ENCODE measurements around the gene AKAP12.

AKAP12 gene

DNA sequence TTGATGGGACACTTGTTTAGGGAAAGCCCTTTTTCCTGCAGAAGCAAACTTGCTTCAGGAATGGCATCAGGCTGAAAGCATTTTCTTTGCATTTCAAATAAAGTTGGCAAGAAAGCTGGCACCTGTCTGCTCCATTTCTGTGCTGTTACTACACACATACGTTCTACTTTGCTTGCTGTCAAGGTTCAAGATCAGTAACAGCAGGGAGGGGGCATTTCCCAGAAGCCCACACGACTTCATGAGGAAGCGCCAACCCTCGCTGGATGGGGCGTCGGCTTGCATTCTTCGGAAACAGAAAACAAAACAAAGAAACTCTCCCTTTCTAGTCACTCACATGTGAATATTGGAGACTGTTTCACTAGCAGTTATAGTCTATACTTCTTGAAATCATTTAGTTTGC, 46.4 kb downstream of the AKAP12 start:
- H3K4me3 Mint-ChIP-seq: no peak overlapping the region
- H3K9me3 Mint-ChIP-seq: no peaks in the 10 kb centered on the region
- H3K36me3 Mint-ChIP-seq: peaks cover 6% of the 10 kb centered on the region
- DNase-seq (ENCODE audit: low spot score in 2 of 2): no peak
- H3K4me1 Mint-ChIP-seq: peaks cover 33% of the 10 kb centered on the region
- H3K27ac Mint-ChIP-seq: no peak overlapping the region
- ATAC-seq: no peak

DNA sequence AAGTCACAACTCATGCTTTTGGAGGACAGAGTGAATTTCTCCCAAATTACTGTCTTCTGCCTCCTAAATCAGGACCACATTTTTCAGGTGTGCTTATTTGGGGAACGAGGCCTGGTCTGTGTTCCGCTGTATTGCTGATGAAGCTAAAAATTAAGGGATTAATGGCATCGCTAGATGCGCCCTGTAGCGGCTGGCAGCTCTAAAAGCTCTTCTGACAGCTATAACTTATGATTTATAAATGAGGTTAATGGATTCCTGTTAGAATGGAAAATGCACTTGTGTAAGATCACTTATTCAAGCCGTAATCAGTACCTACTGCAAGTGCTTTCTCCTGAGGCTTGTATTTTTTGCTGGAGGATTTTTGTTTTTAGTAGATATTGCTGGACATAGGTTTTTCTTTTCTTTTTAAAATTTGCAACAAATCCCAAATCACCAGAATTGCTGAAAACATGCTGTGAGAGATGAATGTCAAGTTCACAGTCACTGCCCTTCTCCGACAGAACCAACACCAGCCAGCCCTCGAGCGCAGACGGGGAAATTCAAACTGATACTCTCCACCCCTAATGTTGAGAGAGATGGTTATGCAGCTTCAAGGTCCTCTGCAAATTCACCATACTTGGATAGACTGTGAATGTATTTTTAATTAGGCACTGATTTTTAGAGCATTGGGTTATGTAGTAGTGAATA, 49.1 kb downstream of the AKAP12 start:
- peak; percentile 74 for ATAC-seq

DNA sequence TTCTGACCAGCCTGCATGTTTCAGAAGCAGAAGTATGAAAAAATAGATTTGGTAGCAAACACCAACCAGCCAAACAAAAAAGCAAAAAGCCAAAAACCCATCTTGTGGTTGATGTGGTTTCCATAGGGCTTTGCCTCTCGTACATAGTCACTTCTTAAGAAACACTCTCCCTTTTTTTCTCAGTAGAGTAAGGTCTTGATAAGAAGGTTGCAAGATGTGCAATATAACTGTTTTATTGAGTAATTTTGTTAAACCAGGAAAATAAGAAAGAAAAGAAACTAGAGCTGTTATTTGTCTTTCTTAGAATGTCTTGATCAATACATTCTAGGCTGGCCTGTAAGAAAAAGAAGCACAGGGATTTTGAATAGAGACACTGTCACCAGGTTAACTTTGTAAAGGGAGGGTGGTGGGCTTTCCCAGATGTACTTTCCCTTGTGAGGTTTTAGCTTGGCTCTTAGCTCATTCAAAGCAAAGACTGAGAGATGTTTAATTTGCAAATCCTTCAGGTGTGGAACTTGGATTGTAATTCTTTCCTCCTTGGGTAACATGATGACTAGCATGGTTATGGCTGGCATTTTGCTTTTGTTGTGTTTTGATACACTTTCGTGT, 49.7 kb downstream of the AKAP12 start:
- peaks cover 32% of the 10 kb centered on the region for H3K4me1 Mint-ChIP-seq
- H3K27ac Mint-ChIP-seq: no peak overlapping the region

More for the DNA sequence above, 49.1 kb downstream of the AKAP12 start:
- no peak overlapping the region for H3K4me3 Mint-ChIP-seq
- peaks cover 6% of the 10 kb centered on the region for H3K36me3 Mint-ChIP-seq
- no peak for DNase-seq (ENCODE audit: low spot score in 2 of 2)
- H3K9me3 Mint-ChIP-seq: no peaks in the 10 kb centered on the region
- no peak overlapping the region for H3K27ac Mint-ChIP-seq
- peaks cover 33% of the 10 kb centered on the region for H3K4me1 Mint-ChIP-seq

DNA sequence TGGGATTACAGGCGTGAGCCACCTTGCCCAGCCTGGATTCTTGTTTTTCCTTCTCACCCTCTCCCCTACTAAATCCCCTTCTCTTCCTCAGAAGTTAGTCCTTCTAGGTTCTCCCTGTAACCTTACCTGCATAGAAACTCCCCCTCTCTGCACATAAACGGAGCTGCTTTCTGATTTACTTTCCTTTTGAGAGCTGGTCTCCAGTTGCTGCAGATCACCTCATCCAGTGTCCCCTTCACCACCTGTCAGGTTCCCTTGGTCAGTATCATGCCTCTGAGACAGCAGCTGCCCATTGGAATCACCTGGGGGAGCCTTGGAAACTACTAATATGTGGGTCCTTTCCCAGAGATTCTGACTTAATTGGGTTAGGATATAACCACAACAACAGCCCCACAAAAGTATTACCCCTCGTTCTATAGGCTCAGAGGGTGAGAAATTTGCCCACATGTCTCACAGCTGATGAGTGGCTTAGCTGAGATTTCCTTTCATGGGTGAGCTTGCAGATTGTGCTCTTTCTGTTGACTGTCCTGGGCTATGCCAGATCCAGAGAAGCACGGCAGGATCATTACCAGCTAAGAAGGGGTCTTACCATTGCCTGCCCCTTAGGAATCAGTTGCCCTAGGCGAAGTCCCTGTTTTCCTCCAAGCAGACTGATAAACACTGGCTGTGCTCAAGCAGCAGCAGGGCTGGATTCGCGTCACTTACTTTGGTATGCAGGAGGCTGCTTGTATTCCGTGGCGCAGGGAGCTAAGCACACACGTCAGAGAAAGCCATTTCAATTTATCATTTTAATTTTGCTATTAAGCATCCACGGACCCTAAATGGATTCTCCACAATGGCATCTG, 51.3 kb downstream of the AKAP12 start:
- no peak overlapping the region for H3K4me3 Mint-ChIP-seq
- no peak for DNase-seq (ENCODE audit: low spot score in 2 of 2)
- no peak overlapping the region for H3K27ac Mint-ChIP-seq
- H3K36me3 Mint-ChIP-seq: peaks cover 6% of the 10 kb centered on the region
- H3K9me3 Mint-ChIP-seq: no peaks in the 10 kb centered on the region
- H3K4me1 Mint-ChIP-seq: peaks cover 26% of the 10 kb centered on the region
- ATAC-seq: no peak

More for the DNA sequence above, 49.7 kb downstream of the AKAP12 start:
- Mint-ChIP-seq H3K4me3 (no peak overlapping the region), H3K36me3 (peaks cover 6% of the 10 kb centered on the region), H3K9me3 (no peaks in the 10 kb centered on the region)
- ATAC-seq: peak; percentile 80
- no peak for DNase-seq (ENCODE audit: low spot score in 2 of 2)

DNA sequence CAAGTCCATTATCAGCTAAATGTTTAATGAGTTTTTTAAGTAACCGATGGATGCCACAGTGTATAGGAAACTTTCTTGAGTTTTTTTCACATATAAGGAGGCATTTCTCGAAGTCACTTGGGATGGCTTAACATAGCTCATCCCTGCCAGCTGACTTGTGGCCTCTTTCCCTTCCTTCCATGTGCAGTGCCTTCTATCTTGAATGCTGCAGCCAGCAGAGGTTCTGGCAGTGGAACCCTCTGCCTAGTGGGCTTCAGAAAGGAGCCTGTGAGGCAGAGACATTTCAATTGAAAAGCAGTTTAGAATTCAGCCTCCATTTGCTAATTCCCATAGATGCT, 51.9 kb downstream of the AKAP12 start:
- ATAC-seq: no peak
- H3K36me3 Mint-ChIP-seq: peaks cover 6% of the 10 kb centered on the region
- H3K27ac Mint-ChIP-seq: no peak overlapping the region
- no peaks in the 10 kb centered on the region for H3K9me3 Mint-ChIP-seq
- no peak overlapping the region for H3K4me3 Mint-ChIP-seq
- H3K4me1 Mint-ChIP-seq: peaks cover 26% of the 10 kb centered on the region
- DNase-seq (ENCODE audit: low spot score in 2 of 2): no peak

DNA sequence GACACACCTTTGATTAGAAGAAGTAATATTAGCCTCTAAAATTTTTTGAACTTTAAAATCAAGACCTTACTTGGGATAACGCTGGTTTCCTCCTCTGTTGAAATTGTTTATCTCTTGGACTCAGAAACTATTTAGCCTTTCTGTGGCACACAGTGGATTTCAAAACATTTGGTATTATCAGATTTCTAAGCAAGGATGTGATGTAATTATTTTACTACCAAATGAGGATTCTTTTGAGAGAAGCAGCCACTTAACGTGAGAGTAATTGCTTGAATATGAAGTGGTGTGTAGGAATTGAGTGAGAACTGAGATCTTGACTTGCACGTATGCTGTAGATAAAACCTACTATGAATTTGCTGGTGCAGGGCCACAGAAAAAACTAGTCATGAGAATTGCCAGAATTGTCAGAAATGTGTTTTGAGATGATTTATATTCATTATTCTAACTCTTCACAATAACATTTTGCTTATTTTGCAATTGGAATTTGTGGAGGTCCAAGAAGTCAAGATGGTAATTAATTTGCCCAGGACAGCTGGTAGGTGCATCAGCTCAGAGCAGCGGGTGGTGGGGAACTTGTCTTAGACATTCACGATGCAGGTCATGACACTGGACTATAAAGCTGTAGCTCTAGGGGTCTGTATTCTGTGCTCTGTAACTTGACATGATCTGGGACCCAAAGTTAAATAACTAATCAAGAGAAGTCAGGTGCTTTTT, 53.4 kb downstream of the AKAP12 start:
- peaks cover 6% of the 10 kb centered on the region for H3K36me3 Mint-ChIP-seq
- no peaks in the 10 kb centered on the region for H3K9me3 Mint-ChIP-seq
- peaks cover 26% of the 10 kb centered on the region for H3K4me1 Mint-ChIP-seq
- ATAC-seq: no peak
- DNase-seq (ENCODE audit: low spot score in 2 of 2): no peak
- no peak overlapping the region for H3K4me3 Mint-ChIP-seq
- H3K27ac Mint-ChIP-seq: no peak overlapping the region

DNA sequence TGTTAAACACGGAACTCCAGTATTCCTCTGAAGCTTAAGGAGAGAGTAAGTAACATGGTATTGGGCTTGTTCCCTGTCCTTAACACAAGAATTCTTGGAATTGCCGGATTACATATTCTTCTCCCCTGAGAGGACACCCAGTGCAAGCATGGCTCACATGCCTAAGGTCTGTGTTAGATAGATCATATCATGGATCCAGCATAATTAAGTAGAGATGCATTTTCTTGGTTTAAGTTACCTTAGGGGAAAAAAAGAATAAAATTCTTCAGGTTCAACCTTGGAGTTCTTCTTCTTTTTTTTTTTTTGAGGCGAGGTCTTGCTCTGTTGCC, 53.9 kb downstream of the AKAP12 start:
- Mint-ChIP-seq H3K9me3 (no peaks in the 10 kb centered on the region), H3K4me1 (peaks cover 25% of the 10 kb centered on the region), H3K36me3 (peaks cover 6% of the 10 kb centered on the region), H3K27ac (no peak overlapping the region), H3K4me3 (no peak overlapping the region)
- DNase-seq (ENCODE audit: low spot score in 2 of 2) (no peak), ATAC-seq (no peak)

DNA sequence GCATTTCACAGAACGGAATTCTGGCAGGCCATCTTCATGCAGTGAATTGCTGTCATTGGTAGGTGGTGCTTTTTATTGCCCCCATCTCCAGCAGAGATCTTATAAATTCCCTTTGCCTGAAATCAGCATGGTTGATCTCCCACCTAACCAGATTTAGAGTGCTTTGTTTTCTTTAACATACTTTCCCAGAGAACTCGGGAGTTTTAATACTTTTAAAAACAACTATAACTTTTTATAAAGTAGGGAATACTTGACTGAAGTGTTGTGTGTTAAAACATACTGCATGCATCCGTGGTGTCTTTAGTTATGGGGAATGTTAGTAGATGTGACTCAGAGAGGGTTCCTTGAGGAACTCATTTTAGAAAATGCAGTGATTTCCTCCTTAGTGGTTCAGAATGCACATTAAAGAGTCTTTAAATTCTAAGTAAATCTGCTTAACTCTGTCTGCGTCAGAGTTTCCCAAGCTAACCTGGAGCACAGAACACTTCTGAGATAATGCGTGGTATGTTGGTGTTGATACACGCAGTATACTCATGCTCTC, 54.9 kb downstream of the AKAP12 start:
- Mint-ChIP-seq H3K4me1 (peaks cover 16% of the 10 kb centered on the region), H3K36me3 (peaks cover 6% of the 10 kb centered on the region), H3K27ac (no peak overlapping the region), H3K9me3 (no peaks in the 10 kb centered on the region), H3K4me3 (no peak overlapping the region)
- no peak for ATAC-seq
- no peak for DNase-seq (ENCODE audit: low spot score in 2 of 2)

DNA sequence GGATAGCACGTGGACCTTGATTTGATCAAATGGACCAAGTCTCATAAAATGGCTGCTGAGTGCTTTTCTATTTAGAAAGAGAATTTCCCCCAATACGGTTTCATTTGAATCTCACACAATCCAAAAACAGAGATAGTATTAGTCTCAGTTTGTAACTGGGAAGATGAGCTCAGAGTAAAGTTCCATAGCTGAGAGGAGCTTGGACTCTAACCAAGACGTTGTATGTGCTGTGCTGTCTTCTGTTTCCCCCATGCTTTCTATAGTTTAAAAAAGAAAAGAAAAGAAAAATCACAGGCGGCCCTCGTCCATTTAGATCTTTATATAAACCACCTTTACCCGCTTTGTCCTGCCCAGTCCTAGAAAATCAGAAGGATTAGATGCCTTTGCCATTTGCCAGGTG, 58.1 kb downstream of the AKAP12 start:
- Mint-ChIP-seq H3K4me1 (no peaks in the 10 kb centered on the region), H3K9me3 (no peaks in the 10 kb centered on the region), H3K36me3 (no peaks in the 10 kb centered on the region), H3K27ac (no peak overlapping the region), H3K4me3 (no peak overlapping the region)
- ATAC-seq: no peak
- no peak for DNase-seq (ENCODE audit: low spot score in 2 of 2)

DNA sequence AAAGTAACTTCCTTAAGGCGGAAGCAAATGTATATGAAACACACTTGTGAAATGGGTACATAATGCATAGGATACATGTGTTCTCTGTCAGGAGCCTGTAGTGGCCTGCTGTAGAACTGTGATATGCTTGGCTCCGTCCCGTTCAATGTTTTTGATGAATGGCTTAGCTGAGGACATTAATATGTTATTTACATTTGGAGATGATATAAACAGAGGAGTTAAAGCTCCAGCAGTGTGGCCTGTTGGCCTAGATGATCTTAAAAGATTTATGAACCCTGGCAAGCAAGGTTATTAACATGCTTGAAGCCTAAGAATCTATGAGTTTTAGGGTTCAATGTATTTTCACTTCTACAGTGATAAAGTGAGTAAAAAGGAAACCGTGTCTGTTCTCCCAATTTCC, 59.2 kb downstream of the AKAP12 start:
- no peaks in the 10 kb centered on the region for H3K9me3 Mint-ChIP-seq
- no peak for ATAC-seq

DNA sequence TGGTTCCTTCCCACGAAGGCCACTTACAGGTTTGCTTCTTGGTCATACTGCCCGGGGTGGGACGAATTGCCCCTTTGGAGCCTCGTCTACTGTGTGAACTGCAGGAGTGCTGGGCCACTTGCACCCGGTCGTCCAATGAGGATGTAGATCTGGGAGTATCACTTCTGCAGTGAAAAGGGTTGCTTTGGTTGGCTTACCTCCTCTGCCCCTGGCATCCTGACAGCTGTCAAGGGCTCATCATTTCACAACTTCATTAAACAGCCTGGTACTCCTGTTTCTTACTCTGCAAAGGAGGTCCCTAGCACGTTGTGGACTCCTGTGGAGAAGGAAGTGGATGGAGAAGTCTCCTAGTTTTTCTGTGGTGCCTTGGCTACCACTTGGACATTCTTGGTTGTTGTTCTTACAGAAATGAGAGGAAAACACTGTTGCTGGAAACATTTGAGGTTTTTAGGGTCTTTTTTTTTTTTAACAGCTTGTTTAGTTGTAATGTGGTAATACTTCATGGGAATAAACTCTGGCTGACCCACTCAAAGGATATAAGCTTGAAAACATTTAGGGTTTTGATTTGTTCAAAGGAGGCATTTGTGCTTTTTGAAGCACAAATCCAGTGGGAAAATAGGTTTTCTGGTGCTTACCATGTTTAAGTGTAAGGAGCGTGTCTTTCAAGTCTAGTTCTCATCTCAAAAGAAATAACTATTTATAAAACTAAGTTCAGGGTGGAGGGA, 60.7 kb downstream of the AKAP12 start:
- ATAC-seq: no peak
- no peak for DNase-seq (ENCODE audit: low spot score in 2 of 2)
- no peaks in the 10 kb centered on the region for H3K9me3 Mint-ChIP-seq
- no peak overlapping the region for H3K27ac Mint-ChIP-seq
- no peaks in the 10 kb centered on the region for H3K4me1 Mint-ChIP-seq
- no peak overlapping the region for H3K4me3 Mint-ChIP-seq
- H3K36me3 Mint-ChIP-seq: no peaks in the 10 kb centered on the region

More for the DNA sequence above, 59.2 kb downstream of the AKAP12 start:
- Mint-ChIP-seq H3K27ac (no peak overlapping the region), H3K4me1 (no peaks in the 10 kb centered on the region), H3K36me3 (no peaks in the 10 kb centered on the region), H3K4me3 (no peak overlapping the region)
- DNase-seq (ENCODE audit: low spot score in 2 of 2): no peak

DNA sequence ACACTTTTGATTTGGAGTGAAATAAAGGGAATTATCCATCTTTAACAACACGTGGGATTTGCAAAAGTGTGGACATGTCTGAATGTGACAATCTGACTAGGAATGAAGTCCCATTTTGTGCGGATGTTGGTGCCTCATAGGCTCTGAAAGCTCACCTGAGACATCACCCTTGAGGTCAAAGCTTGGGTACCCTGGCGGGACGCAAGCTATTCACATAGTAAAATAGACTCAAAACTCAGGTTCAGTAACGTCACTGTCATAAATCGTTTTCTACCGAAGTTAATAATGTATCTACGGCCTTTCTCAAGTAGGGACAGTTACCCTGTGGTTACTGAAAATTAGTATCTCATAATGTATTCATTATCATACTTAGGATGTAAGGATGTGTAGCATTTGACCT, 61.8 kb downstream of the AKAP12 start:
- Mint-ChIP-seq H3K27ac (no peak overlapping the region), H3K4me3 (no peak overlapping the region), H3K36me3 (no peaks in the 10 kb centered on the region), H3K9me3 (no peaks in the 10 kb centered on the region), H3K4me1 (no peaks in the 10 kb centered on the region)
- DNase-seq (ENCODE audit: low spot score in 2 of 2) (no peak), ATAC-seq (no peak)

DNA sequence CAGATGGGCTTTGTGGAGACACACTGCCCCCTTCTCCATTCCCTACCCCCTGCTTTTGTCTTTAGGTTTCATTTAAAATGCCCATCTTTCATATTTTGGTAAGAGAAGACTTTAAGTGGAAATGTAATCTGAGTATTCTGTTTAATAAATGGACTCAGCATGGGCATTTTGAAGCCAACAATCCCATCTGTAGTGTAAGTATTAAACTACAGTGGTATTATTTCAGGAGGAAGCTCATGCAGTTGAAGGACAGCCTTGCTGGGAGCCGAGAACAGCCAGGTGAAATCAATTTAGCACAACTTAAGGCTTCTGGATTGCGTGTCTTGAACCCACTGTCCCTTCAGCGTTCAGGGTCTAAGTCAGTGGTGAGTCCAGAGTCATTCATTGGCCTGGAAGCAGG, 63.5 kb downstream of the AKAP12 start:
- DNase-seq (ENCODE audit: low spot score in 2 of 2) (no peak), ATAC-seq (no peak)
- Mint-ChIP-seq H3K36me3 (no peaks in the 10 kb centered on the region), H3K4me1 (no peaks in the 10 kb centered on the region), H3K9me3 (no peaks in the 10 kb centered on the region), H3K4me3 (no peak overlapping the region), H3K27ac (no peak overlapping the region)

DNA sequence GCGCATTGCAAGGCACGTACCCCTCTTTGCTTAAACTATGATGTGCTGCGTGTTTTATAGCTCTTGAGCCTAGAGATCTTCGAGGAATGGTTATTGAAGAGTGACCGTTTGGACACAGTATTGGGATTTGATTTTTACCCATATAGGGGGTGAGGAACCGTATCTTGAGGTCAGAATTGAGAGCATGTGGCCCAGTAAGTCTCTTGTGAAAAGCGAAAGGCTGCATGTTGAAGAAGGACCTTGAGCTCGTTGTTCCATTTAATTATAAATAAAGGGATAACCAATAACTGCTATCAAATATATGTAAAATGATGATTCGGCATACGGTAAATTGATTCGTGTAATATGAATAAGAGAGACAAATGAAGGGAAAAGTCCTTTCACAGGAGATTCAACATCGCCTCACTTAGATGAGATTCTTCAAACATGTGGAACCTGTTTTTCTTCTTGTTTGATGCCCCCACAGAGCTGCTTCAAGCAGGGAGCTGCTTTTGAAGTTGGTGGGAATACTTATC, 66.6 kb downstream of the AKAP12 start:
- no peaks in the 10 kb centered on the region for H3K36me3 Mint-ChIP-seq
- DNase-seq (ENCODE audit: low spot score in 2 of 2) (no peak), ATAC-seq (no peak)
- H3K4me3 Mint-ChIP-seq: no peak overlapping the region
- H3K27ac Mint-ChIP-seq: no peak overlapping the region
- H3K9me3 Mint-ChIP-seq: no peaks in the 10 kb centered on the region
- no peaks in the 10 kb centered on the region for H3K4me1 Mint-ChIP-seq

DNA sequence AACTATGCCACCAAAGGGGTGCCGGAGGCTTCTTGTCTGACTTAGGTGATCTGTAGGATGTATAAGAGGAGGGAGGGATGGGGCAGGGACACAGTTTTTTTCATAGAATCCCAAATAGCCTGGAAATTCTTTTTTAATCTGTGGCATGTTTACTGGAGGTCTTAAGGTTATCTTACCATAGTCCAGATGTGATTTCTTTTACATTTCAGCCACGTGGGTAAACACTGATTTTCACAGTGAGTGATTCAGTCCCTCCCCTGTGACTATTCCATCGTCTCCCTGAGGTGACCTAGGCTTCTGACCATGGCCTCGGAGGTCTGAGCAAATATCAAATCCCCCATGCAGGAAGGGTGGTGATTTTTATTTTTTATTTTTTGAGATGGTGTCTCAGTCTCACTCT, 67.7 kb downstream of the AKAP12 start:
- Mint-ChIP-seq H3K4me3 (no peak overlapping the region), H3K4me1 (no peaks in the 10 kb centered on the region), H3K36me3 (no peaks in the 10 kb centered on the region), H3K27ac (no peak overlapping the region), H3K9me3 (no peaks in the 10 kb centered on the region)
- DNase-seq (ENCODE audit: low spot score in 2 of 2): no peak
- no peak for ATAC-seq
